Fibroblast of lung (primary cell): Measurements from ENCODE around the gene SMAD5.

ENCODE experiments used
- EZH2 ChIP-seq: IDR thresholded peaks from 2 replicates; pipeline ENCODE4 v1.5.1; 2012; ENCODE audit warnings: low read length, control low read depth, mild to moderate bottlenecking; ENCODE audit errors: missing control alignments
- TF ChIP-seq, protein P1 (sequence below), 2 donors: IDR thresholded peaks in 1 of 2; conservative IDR thresholded peaks in 1 of 2; 1 replicate in 1 of 2; 2 replicates in 1 of 2; pipeline ENCODE4 v1.5.1; 2011 to 2012; ENCODE audit warnings: low read length in 2 of 2, control low read depth in 1 of 2, inconsistent platforms in 1 of 2, low read depth in 1 of 2, mild to moderate bottlenecking in 1 of 2

DNA sequence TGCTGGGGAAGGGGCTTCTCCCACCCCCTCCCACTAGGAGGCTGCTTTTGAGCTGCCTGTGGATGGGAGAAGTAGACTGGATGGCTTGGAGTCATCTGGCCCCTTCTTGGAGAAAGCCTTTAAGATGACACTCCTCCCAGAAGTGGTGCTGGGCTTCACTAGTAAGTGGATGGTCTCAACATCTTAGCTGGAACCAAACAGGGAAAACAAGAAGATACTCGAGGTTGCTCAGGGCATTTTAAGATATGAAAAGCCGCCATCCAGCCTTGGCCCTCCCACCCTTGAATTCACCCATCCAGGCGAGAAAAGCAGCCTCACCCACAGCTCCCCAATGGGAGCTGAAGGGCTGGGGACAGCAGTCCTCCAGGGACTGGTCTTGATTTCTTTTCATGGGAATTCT lies 68.1 kb downstream of the SMAD5 start:
- TF ChIP-seq, protein P1, sequence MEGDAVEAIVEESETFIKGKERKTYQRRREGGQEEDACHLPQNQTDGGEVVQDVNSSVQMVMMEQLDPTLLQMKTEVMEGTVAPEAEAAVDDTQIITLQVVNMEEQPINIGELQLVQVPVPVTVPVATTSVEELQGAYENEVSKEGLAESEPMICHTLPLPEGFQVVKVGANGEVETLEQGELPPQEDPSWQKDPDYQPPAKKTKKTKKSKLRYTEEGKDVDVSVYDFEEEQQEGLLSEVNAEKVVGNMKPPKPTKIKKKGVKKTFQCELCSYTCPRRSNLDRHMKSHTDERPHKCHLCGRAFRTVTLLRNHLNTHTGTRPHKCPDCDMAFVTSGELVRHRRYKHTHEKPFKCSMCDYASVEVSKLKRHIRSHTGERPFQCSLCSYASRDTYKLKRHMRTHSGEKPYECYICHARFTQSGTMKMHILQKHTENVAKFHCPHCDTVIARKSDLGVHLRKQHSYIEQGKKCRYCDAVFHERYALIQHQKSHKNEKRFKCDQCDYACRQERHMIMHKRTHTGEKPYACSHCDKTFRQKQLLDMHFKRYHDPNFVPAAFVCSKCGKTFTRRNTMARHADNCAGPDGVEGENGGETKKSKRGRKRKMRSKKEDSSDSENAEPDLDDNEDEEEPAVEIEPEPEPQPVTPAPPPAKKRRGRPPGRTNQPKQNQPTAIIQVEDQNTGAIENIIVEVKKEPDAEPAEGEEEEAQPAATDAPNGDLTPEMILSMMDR (conservative IDR thresholded peaks at IDR 0.05 in 1 of 2, IDR thresholded peaks at IDR 0.05 in 1 of 2; ENCODE audit: low read depth in 1 of 2, low read length in 2 of 2): no peak
- no peak for TF ChIP-seq EZH2
